Gastrocnemius medialis (tissue), 4 donors: Measurements from ENCODE around the gene SEC61G.

Source experiments
- POLR2A ChIP-seq, 2 donors: fragments of 450-650 bp; IDR thresholded peaks; one replicate each; pipeline ENCODE4 v1.6.1; 2017; ENCODE audit warnings: antibody characterized with exemption in 2 of 2, mild to moderate bottlenecking in 2 of 2, moderate library complexity in 2 of 2
- TF ChIP-seq, protein P1 (sequence below), 5 experiments: fragments of 450-650 bp in 3 of 5; fragments of 200-600 bp in 2 of 5; sonication (generic) in 2 of 5; IDR thresholded peaks in 4 of 5; conservative IDR thresholded peaks in 1 of 5; 1 replicate in 4 of 5; 2 replicates in 1 of 5; pipeline ENCODE4 v1.5.1; 2016 to 2019; ENCODE audit warnings: antibody characterized with exemption in 5 of 5, mild to moderate bottlenecking in 3 of 5, moderate library complexity in 3 of 5

DNA sequence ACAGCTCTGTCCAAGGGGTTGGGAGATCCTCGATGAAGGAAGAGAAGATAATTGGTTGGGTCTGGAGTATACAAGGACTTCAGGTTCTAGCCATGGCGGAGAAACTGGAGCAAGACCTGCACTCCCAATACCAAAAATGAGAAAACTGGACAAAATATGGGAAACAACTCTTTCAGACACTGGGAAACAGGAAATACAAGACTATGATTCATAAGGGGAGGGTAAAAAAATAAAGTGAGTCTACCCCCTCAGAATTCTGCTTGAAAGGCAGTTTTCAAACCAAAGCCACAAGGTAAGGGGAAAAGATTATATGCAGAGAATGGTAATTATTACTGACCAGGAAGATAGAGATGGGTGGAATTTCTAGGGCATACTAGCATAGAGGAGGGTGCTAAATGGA is 10.2 kb upstream of the SEC61G start:
- TF ChIP-seq, protein P1, sequence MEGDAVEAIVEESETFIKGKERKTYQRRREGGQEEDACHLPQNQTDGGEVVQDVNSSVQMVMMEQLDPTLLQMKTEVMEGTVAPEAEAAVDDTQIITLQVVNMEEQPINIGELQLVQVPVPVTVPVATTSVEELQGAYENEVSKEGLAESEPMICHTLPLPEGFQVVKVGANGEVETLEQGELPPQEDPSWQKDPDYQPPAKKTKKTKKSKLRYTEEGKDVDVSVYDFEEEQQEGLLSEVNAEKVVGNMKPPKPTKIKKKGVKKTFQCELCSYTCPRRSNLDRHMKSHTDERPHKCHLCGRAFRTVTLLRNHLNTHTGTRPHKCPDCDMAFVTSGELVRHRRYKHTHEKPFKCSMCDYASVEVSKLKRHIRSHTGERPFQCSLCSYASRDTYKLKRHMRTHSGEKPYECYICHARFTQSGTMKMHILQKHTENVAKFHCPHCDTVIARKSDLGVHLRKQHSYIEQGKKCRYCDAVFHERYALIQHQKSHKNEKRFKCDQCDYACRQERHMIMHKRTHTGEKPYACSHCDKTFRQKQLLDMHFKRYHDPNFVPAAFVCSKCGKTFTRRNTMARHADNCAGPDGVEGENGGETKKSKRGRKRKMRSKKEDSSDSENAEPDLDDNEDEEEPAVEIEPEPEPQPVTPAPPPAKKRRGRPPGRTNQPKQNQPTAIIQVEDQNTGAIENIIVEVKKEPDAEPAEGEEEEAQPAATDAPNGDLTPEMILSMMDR (IDR thresholded peaks at IDR 0.05 in 4 of 5, conservative IDR thresholded peaks at IDR 0.05 in 1 of 5): no peak
- TF ChIP-seq POLR2A (IDR thresholded peaks at IDR 0.05): no peak
